GM18511 (cell line): Measurements from ENCODE around the gene DCUN1D3.
A peak's percentile ranks its signal among the peaks of the same experiment; 100 is the strongest.
"Not testable (repeated sequence)": the region's sequence is repeated elsewhere in the genome, so short reads cannot be mapped to it uniquely, and the experiment has no call there.

Experiments used
- ATAC-seq: cut with Tn5 transposase; IDR thresholded peaks from one replicate; pipeline ENCODE4 v1.9.1; 2021; ENCODE audit warnings: mild to moderate bottlenecking, moderate library complexity; ENCODE audit not compliant: unreplicated experiment

DCUN1D3 gene

DNA sequence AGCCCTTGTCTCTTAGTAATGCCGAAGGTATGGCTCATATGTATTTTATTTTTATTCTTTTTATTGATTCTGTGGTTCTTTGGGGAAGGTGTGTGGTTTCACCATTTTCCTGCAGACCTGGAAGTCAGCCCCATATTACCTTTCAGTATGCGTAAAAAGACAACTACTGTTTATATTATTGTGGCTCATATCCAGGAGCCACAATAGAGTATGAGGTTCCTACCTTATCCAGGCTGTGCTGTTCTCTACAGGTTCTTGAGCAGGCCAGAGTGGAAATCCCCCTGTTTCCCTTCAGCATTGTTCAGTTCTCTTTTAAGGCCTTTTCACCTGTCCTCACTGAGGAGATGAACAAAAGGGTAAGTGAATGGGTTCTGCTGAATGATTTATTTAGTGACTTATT is 60.7 kb downstream of the DCUN1D3 start:
- ATAC-seq = no peak

DNA sequence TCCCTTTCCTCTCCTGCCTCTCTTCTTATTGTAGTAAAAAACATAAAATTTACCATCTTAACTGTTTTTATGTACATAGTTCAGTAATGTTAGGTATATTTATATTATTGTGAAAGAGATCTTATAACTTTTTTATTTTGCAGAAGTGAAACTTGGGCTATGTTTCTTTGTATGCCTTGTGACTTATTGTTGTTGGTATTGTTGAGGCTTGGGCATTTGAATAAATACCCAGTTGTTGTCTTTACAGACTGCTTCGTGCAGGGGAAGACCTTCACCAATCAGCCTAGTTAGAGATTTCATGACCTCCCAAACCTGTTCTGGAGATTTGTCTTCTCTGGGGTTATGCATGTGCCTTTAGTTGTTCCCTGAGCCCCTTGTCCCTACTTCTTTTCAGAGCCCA is 61.9 kb downstream of the DCUN1D3 start:
- no peak for ATAC-seq

DNA sequence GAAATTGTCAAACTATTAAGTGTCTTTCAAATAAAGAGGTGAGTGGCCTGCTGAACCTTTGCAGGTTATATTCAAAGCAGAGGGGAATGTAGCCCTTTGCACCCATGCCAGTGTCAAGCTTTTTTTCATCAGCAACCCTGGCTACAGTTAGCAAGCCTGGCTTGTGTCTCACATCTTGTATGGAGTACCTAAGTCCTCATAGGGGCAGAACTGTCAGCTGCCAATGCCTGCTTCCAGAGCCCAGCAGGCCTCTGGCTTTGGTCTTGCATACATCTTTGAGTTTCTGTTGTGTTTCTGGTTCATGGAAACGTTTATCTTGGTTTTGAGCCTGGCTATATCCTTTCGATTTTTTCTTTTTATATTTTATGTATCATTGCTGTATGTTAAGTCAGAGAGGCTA is 67.1 kb downstream of the DCUN1D3 start:
- no peak for ATAC-seq

DNA sequence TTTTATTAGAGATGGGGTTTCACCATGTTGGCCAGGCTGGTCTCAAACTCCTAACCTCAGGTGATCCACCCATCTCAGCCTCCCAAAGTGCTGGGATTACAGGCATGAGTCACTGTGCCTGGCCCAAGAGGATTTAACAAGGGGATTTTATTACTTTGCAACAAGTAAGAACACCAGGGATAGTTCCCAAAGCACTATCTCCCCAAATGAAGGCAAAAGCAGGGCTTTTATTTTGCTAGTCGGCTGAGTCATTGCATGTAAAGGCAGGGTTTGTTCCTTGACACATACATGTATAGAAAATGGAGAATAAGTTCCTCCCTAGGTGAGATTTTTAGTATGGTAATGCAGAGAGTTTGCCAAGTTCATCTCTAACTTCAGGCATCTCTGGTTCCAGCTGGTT is 69.8 kb downstream of the DCUN1D3 start:
- no peak for ATAC-seq

DNA sequence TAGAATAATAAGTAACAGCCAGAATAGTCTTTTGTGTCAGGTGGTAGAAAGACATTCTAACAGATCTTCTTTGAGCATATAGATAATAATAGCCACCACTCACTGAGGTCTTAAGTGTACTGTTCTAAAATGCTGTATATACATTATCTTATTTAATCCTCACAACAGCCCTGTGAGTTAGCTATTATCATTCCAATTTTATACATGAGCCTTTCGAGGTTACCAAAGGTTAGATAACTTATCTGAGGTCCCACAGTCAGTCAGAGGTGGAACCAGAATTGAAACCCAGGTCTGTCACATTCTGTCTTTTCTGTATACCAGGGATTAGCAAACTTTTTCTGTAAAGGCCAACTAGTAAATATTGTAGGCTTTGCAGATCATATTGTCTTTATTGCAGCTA is 70.6 kb downstream of the DCUN1D3 start:
- no peak for ATAC-seq

DNA sequence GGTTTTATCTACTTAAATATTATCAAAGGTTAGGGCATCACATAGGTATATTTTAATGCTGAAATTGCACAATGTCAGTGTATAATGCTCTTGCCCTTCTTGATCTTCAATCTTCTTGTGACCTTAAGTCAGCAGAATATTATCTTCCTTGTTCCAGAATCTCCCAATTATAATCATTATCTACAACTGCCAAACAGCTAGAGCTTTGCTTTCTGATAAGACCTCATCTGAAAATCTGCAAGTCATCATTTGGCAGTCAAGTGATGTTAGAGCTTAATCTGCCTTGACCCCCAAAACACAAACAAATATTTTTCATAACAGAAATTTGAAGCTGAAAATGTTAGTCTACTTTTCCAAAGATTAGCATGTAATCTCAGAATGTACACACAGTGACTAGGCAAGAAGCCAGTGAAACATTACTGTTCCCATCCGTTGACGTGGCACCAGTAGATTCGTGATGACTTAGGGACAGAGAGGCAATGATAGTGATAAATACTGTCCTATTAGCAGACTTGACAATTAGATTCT is 74.1 kb downstream of the DCUN1D3 start:
- no peak for ATAC-seq

DNA sequence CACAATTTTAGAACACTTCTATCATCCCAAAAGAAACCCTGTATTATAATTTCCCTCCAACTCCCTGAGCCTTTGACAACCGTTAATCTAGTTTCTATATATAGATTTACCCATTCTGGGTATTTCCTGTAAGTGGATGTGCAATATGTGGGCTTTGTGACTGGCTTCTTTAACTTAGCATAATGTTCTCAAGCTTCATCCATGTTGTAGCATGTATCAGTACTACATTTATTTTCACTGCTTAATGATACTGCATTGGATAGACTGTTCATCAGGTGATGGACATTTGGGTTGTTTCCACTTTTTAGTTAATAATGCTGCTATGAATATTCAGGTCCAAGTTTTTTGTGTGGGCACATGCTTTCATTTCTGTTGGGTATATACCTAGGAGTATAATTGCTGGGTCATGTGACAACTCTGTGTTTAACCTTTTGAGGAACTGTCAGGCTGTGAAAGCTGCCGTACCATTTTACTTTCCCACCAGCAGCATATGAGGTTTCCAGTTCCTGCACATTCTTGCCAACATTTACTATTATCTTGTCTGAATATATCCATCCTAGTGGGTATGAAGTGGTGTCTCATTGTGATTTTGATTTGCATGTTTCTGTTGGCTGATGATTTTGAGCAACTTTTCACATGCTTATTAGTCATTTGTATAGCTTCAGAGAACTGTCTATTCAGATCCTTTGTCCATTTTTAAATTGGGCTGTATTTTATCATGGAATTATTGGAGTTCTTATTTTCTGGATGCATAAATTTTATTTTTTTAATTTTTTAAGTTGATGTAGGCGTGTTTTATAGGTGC is 77.4 kb downstream of the DCUN1D3 start:
- no peak for ATAC-seq

DNA sequence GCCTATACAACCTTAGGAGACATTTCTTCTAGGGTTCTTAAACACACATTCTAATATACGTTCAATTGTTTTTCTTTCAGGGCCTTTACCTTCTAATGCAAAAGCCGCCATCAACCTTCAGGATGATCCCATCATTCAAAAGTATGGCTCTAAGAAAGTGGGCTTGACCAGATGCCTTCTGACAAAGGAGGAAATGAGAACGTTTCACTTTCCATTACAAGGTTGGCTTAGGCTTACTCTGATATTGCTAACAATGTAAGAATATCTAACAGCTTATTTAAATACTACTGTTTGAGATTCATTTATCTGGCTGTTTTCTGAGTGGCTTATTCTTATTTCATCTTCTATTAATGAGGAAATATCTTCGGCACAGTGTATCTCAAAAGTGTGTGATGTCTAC is 78.5 kb downstream of the DCUN1D3 start:
- no peak for ATAC-seq

DNA sequence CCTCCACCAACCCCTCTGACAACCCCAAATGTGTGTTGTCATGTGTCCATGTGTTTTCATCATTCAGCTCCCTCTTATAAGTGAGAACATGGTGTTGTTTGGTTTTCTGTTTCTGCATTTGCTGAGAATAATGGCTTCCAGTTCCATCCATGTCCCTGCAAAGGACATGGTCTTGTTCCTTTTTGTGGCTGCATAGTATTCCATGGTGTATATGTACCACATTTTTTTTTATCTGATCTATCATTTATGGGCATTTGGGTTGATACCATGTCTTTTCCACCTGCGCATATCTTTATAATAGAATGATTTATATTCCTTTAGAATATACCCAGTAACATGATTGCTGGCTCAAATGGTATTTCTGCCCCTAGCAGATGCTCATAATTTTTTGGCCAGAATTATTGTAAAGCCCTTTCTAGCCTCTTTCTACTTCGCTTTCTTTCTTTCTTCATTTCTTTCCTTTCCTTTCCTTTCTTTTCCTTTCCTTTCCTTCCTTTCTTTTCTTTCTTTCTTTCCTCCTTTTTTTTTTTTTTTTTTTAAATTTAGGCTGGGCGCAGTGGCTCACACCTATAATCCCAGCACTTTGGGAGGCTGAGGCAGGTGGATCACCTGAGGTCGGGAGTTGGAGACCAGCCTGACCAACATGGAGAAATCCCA is 81.1 kb downstream of the DCUN1D3 start:
- ATAC-seq = no peak

DNA sequence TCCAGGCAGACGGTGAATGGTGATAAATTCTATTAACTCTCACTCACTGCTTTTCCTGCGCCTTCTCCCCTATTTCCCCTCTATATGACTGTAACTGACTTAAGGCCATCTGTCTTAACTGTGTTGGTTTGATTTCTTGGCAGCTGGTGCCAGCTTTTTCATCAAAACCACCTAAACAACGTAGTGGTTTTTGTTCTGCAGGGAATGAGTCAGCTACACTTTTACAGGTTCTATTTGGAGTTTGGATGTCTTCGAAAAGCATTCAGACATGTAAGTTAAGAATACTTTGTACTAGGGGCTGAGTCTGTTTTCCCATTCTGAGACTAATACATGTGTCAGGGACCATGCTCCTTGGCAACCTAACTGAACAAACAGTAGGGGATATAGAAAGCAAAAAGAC is 85.4 kb downstream of the DCUN1D3 start:
- no peak for ATAC-seq

DNA sequence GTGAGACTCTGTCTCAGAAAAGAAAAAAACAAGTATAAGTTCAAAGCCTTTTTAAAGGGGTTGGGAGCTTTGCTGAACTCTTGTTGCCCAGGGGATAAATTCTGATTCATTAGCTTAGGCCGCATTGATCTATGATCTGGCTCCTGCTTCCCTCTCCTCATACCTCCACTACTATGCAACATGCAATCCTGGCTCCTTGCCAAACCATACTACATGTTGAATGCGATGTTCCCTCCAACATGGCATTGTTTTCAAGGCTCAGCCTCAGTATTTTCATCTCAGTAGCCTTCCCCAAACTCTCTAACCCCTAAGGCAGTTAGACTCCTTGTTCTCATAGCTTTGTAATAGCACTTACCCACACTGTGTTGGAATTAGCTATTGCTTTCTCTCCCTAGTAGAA is 87.6 kb downstream of the DCUN1D3 start:
- ATAC-seq = no peak

DNA sequence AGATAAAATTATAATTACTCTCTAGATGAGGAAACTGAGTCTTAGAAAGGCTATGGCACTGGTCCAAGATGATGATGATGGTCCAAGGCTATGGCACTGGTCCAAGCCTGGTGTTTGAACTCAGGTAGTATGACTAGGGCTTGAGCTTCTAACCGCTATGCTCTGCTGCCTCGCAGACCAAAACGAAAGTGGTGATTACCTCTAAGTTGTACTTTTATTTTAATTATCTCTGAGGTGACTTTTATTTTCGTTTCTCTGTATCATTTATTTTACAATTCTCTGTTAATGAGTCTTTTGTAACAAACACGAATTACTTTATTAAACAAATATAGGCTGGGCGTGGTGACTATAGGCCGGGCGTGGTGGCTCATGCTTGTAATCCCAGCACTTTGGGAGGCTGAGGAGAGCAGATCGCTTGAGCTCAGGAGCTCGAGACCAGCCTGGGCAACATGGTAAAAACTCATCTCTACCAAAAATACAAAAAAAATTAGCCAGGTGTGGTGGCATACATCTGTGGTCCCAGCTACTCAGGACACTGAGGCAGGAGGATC is 88.2 kb downstream of the DCUN1D3 start:
- ATAC-seq = no peak

DNA sequence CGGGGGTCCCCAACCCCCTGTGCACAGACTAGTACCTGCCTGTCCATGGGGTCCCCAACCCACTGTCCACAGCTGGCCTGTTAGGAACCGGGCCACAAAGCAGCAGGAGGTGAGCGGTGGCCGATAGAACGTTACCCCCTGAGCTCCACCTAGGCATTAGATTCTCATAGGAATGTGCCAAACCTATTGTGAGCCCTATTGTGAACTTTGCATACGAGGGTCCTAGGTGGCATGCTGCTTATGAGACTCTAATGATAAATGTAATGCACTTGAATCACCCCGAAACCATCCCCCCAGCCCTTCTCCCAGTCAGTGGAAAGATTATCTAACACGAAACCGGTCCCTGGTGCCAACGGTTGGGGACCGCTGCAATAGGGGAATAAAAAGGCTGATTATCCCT is 92.3 kb downstream of the DCUN1D3 start:
- ATAC-seq = no peak

DNA sequence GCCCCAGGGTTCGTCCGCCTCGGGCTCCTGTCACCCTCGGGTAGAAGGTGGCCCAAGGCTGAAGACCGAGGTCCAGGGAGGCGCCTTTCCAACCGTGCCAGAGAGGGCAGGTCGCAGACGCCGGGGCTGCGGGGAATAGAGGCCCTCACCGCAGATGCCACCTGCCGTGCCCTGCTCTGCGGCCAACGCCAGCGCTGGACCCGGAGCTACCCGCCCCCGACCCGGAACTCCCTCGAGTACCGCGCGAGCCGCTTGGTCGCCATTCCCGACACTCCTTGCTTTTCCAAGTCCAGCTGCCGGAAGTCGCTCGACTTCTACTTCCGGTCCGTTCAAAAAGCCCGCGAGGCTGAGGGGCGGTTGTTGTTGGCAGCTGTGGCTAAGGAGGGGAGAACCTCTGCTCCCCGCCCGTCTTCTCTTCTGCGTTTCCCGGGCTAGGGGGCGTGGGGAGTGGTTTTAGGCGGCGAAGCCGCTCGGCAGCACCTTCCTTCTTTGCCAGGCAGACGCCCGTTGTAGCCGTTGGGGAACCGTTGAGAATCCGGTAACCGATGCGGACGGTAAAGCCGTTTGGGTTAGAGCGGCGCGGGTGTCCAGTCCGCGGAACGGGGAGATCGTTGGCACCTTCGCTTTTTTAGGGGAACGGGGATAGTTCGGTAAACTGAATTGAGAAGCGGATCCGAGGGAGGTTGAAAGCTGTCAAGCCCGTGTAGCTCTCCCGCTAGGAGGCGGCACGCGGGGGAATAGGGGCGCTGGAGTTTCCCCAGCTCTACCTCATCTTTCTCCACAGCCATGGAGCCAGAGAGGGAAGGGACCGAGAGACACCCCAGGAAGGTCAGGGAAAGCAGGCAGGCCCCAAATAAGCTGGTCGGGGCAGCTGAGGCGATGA is 93.7 kb downstream of the DCUN1D3 start, which contains the start of the genes ERI2 and REXO5:
Gene ERI2 (minus strand): TSS at position 305 of the 883 bp plus-strand sequence. CDS start 42 bp downstream, at position 263.
Gene REXO5 (plus strand): TSS at position 360 of the 883 bp plus-strand sequence. CDS start 427 bp downstream, at position 787.
- peak; percentile 90 for ATAC-seq

DNA sequence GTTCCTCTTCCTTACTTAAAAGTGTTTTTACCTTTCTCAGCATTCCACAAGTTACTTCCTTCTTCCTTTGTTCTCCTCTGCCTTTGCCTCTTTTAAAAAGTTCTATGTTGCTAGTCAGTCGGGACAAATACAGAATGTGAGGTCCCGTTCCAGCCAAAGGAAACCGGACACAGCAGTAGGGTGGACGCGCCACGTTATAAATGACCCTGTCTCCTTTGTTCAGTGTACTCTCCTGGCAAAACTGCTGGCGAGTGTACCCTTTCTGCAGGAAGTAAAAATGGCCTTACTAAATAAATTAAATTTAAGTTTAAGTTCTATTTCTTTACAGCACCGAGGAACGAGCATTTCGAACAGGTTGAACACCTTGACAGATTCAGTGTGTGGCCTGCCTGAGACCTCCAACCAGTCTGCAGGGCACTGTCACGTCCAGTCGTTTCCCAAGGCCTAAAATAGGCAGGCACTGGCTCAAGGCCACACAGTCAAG is 94.4 kb downstream of the DCUN1D3 start:
- not testable (repeated sequence) for ATAC-seq
